Tibial artery (tissue), 4 donors: ENCODE results near the gene CDH11.

Experiments
- DNase-seq, 2 donors: peaks; one replicate each; pipeline ENCODE4 v3.0.0-alpha.2; 2019
- H3K27ac ChIP-seq, 2 donors: fragments of 200-600 bp; sonication (generic) in 1 of 2; 1 replicate in 1 of 2; 2 replicates in 1 of 2; pipeline ENCODE4 v1.5.1; 2018 to 2019; ENCODE audit warnings: mild to moderate bottlenecking in 1 of 2
- H3K27me3 ChIP-seq, 2 donors: fragments of 200-600 bp; sonication (generic) in 1 of 2; one replicate each; pipeline versions ENCODE4 v1.5.1 to v1.6.0; 2016 to 2019
- H3K36me3 ChIP-seq, 3 donors: fragments of 200-600 bp; sonication (generic) in 2 of 3; one replicate each; pipeline ENCODE4 v1.5.1; 2016 to 2019; ENCODE audit warnings: mild to moderate bottlenecking in 2 of 3
- H3K4me1 ChIP-seq, 4 donors: fragments of 200-600 bp; sonication (generic) in 2 of 4; 1 replicate in 3 of 4; 2 replicates in 1 of 4; pipeline ENCODE4 v1.5.1; 2016 to 2019
- H3K4me3 ChIP-seq, 2 donors: fragments of 200-600 bp; sonication (generic) in 1 of 2; 1 replicate in 1 of 2; 2 replicates in 1 of 2; pipeline ENCODE4 v1.5.1; 2018 to 2019; ENCODE audit warnings: mild to moderate bottlenecking in 2 of 2
- H3K9me3 ChIP-seq, 3 donors: fragments of 200-600 bp; sonication (generic) in 1 of 3; one replicate each; pipeline ENCODE4 v1.5.1; 2016 to 2019
- CTCF ChIP-seq, 2 experiments: fragments of 200-600 bp in 1 of 2; fragments of 450-650 bp in 1 of 2; IDR thresholded peaks; one replicate each; pipeline ENCODE4 v1.5.1; 2017 to 2019; ENCODE audit warnings: antibody characterized with exemption in 2 of 2, mild to moderate bottlenecking in 1 of 2, moderate library complexity in 1 of 2
- intact Hi-C: fragments of 100-400 bp; cut with DNase I; formaldehyde crosslinking; loops from one replicate; pipeline ENCODE4 v1.15.0; 2023; ENCODE audit warnings: low total_unique reads

Gene CDH11

GRCh38 chr16:65116216-65116615 is 5.6 kb downstream of the CDH11 start:
- DNase-seq: no peak
- Histone ChIP-seq H3K4me3 (no peak overlapping the region), H3K27ac (peak overlapping the region in 1 of 2 donors; percentile 12), H3K27me3 (no peaks in the 10 kb centered on the region), H3K36me3 (no peaks in the 10 kb centered on the region), H3K9me3 (no peaks in the 10 kb centered on the region), H3K4me1 (peaks cover 0 to 67% (median 29%) of the 10 kb centered on the region in 4 donors)
- no peak for TF ChIP-seq CTCF (IDR thresholded peaks at IDR 0.05)
- intact Hi-C loops: no loop called here

DNA sequence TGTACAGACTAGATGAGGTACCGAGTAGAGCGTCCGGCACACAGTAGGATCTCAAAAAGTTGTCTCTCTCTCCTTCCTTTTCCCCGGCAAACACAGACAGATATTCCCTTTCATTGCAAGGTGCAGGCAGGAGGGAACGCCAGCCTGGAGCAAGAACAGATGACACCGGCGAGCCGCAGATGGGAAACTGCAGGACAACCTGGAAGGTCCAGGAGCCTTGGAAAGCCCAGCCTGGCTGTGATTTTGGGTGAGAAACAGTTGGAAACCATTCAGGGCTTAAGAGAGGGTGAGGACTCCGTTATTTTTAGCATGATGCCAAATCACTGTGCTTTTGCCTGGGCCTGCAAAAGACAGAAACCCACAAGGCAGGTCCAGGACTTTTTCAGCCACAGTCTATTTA is 7.3 kb downstream of the CDH11 start:
- intact Hi-C loops: no loop called here
- Histone ChIP-seq H3K27ac (peak overlapping the region in 1 of 2 donors; percentile 10), H3K27me3 (no peaks in the 10 kb centered on the region), H3K9me3 (no peaks in the 10 kb centered on the region), H3K4me1 (peaks cover 0 to 68% (median 28%) of the 10 kb centered on the region in 4 donors), H3K4me3 (no peak overlapping the region), H3K36me3 (no peaks in the 10 kb centered on the region)
- no peak for DNase-seq
- TF ChIP-seq CTCF (IDR thresholded peaks at IDR 0.05): no peak

DNA sequence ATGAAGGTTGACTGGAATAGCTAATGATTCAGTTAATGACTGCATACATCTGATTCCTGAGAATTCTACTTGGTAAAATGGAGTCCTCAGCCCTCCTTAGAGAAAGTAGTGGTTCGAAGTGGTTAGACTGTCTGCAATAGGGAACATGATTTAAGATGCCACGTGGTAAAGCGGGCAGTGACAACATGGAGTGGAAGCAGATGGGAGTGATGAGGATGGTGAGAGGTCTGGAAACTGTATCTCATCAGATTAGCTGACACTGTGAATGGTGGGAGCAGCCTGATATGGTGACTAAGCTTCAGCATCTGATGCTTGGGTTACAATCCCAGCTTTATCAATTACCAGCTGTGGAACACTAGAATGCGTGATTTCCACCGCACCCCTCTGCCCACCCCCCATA is 8.4 kb downstream of the CDH11 start:
- no peak overlapping the region for H3K4me3 ChIP-seq
- intact Hi-C loops: no loop called here
- no peak for TF ChIP-seq CTCF (IDR thresholded peaks at IDR 0.05)

GRCh38 chr16:65111306-65111705 is 10.6 kb downstream of the CDH11 start:
- Histone ChIP-seq H3K36me3 (no peaks in the 10 kb centered on the region), H3K4me1 (peaks cover 0 to 41% (median 13%) of the 10 kb centered on the region in 4 donors), H3K9me3 (no peaks in the 10 kb centered on the region), H3K27me3 (no peaks in the 10 kb centered on the region), H3K4me3 (no peak overlapping the region), H3K27ac (no peak overlapping the region)
- intact Hi-C loops: no loop called here
- no peak for DNase-seq
- TF ChIP-seq CTCF (IDR thresholded peaks at IDR 0.05): no peak

More for the DNA sequence above, 8.4 kb downstream of the CDH11 start:
- Histone ChIP-seq H3K27me3 (no peaks in the 10 kb centered on the region), H3K4me1 (peaks cover 0 to 57% (median 20%) of the 10 kb centered on the region in 4 donors), H3K36me3 (no peaks in the 10 kb centered on the region), H3K9me3 (no peaks in the 10 kb centered on the region), H3K27ac (no peak overlapping the region)
- no peak for DNase-seq

DNA sequence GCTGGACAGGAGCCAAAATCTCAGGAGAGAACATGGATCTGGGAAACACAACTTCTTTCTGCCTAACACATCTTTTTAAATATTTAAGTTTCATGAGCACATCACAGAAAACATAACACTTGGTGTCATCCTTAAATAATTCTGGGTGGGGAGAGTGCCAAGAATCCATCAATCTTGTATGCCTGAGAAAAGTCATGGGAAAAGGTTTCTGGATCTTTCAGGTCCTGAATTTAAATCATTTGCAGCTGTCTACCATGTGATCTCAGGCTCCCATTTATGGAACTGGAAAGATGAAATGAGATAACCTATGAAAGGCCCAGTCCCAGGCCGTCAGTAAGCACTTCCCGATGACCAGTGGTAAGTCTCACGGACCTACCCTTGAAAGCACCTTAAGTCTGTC is 15.1 kb downstream of the CDH11 start:
- Histone ChIP-seq H3K36me3 (no peaks in the 10 kb centered on the region), H3K27me3 (no peaks in the 10 kb centered on the region), H3K4me3 (no peak overlapping the region), H3K9me3 (no peaks in the 10 kb centered on the region), H3K27ac (no peak overlapping the region), H3K4me1 (peaks cover 0 to 24% (median 1%) of the 10 kb centered on the region in 4 donors)
- no peak for TF ChIP-seq CTCF (IDR thresholded peaks at IDR 0.05)
- no peak for DNase-seq
- intact Hi-C loops: no loop called here

- H3K4me1 ChIP-seq: peaks cover 0 to 22% (median 1%) of the 10 kb centered on the region in 4 donors
- no peak for TF ChIP-seq CTCF (IDR thresholded peaks at IDR 0.05)
- no peaks in the 10 kb centered on the region for H3K9me3 ChIP-seq
- intact Hi-C loops: no loop called here
- no peak overlapping the region for H3K27ac ChIP-seq
- no peak for DNase-seq
- H3K27me3 ChIP-seq: no peaks in the 10 kb centered on the region
- no peaks in the 10 kb centered on the region for H3K36me3 ChIP-seq
- no peak overlapping the region for H3K4me3 ChIP-seq
These were observed 16.7 kb downstream of the CDH11 start for GRCh38 chr16:65105171-65105570.
